CD1c-positive myeloid dendritic cell (primary cell): ENCODE data around the gene TIPARP.
A peak's percentile ranks its signal among the peaks of the same experiment; 100 is the strongest.
"Not testable (repeated sequence)": the region's sequence is repeated elsewhere in the genome, so short reads cannot be mapped to it uniquely, and the experiment has no call there.

Experiments
- DNase-seq: peaks from one replicate; pipeline ENCODE4 v3.0.0-alpha.2; 2016; ENCODE audit errors: extremely low spot score

TIPARP gene

GRCh38 chr3:156646958-156647357 lies 27.4 kb upstream of the TIPARP start:
- DNase-seq, result no peak

- no peak for DNase-seq
These were observed 26.3 kb upstream of the TIPARP start for GRCh38 chr3:156648086-156648485.

GRCh38 chr3:156649681-156650080 lies 24.7 kb upstream of the TIPARP start:
- DNase-seq, result no peak

- not testable (repeated sequence) for DNase-seq
These were observed 21.7 kb upstream of the TIPARP start for GRCh38 chr3:156652661-156653060.

GRCh38 chr3:156654834-156655233 lies 19.6 kb upstream of the TIPARP start:
- DNase-seq, result no peak

GRCh38 chr3:156655819-156656550 lies 18.4 kb upstream of the TIPARP start:
- DNase-seq, result peak; percentile 37

GRCh38 chr3:156657440-156657839 lies 16.9 kb upstream of the TIPARP start:
- DNase-seq, result no peak

- DNase-seq, result no peak
These were observed 16.3 kb upstream of the TIPARP start for GRCh38 chr3:156657862-156658731.

- no peak for DNase-seq
These were observed 15.7 kb upstream of the TIPARP start for GRCh38 chr3:156658732-156659090.

GRCh38 chr3:156659260-156659659 lies 15.1 kb upstream of the TIPARP start:
- no peak for DNase-seq

GRCh38 chr3:156661155-156661554 lies 13.2 kb upstream of the TIPARP start:
- DNase-seq, result peak; percentile 52

GRCh38 chr3:156664011-156664830 lies 10.2 kb upstream of the TIPARP start:
- peak; percentile 75 for DNase-seq

- no peak for DNase-seq
These were observed 9.6 kb upstream of the TIPARP start for GRCh38 chr3:156664831-156665178.

GRCh38 chr3:156665291-156665690 lies 9.1 kb upstream of the TIPARP start:
- peak; percentile 84 for DNase-seq

- no peak for DNase-seq
These were observed 8.3 kb upstream of the TIPARP start for GRCh38 chr3:156666073-156666472.

GRCh38 chr3:156668073-156668763 lies 6.2 kb upstream of the TIPARP start:
- peak; percentile 55 for DNase-seq

- DNase-seq, result no peak
These were observed 4.3 kb upstream of the TIPARP start for GRCh38 chr3:156670077-156670476.

- DNase-seq, result no peak
These were observed 3.7 kb upstream of the TIPARP start for GRCh38 chr3:156670652-156671051.

GRCh38 chr3:156673732-156674045 lies 701 bp upstream of the TIPARP start:
- DNase-seq, result no peak

GRCh38 chr3:156674911-156675829 lies 780 bp downstream of the TIPARP start:
- DNase-seq, result peak; percentile 72
